GM18520 (cell line): Measurements from ENCODE around the gene OR52I1.

Experiments
- ATAC-seq: cut with Tn5 transposase; IDR thresholded peaks from one replicate; pipeline ENCODE4 v1.9.1; 2021; ENCODE audit not compliant: unreplicated experiment

The OR52I1 gene

DNA sequence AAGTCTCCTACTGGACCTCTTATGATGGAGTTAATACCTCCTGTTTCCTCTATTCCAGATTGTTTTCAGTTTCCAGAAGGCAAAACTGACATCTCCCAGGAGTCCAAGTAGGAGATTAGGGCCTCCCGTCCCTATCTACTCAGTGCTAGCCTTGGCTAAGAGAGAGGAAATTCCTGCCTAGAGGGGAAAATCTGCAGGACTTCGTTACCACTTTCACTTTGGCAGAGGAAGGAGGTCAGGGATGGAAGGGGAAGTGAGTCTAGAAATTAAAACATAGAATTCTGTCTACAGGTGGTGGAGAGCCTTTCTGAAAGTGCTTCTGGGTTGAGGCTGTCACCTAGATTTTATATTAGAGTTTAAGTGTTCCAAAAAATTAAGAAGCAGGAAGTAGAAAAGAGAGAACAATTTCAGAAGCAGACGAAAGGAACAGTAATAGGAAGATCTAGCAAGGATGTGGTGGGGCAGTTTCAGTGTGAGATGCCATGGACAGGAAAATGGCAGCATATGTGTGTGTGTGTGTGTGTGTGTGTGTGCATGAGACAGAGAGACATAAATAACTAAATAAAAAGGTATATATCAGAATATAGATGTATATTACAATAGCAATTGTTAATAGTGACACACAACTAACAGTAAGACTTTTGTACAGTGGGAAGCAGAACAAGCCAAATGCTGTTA, 16.6 kb downstream of the OR52I1 start:
- ATAC-seq: no peak

DNA sequence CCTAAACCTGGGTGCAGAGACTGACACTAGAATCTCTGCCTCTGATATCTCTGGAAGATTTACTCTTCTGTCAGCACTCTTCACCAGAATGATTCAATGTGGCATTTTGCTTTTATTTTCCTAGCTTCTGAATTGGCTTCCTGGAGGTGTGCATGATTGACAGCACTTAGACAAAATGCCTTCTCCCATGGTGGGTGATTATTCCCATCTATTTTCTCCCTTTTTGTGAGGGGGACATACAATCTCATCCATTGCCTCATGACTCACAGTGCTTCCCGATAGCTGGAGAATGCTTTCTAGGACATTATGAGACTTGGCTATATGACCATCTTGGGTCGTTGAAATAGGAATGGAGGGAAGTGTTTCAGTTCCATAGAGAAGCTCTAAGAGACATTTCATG, 18.1 kb downstream of the OR52I1 start:
- ATAC-seq: no peak

DNA sequence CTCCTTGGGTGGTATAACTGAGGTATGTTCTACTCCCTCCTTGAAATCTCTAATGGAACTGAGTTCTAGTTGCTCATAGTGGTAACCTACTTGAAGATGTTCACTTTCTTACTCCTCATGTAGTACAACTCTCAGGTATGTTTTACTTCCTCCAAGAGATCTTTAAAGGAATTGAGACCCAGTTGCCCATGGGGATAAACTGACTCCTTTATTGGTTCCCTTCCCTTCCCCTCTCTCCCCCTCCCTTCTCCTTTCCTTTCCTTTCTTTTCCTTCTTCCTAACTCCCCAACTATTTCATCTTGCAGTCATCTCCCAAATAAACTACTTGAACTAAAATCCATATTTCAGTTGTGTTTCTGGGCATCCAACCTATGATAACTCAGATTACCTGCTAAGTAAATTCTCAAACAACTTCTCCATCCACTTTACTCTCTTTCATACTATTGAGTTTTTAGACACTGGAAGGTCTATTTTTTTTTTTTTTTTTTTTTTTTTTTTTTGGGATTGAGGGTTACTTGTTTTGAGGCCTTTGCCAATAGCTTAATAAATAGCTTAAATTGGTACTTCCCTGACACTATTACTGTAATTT, 22.1 kb downstream of the OR52I1 start:
- ATAC-seq: no peak

DNA sequence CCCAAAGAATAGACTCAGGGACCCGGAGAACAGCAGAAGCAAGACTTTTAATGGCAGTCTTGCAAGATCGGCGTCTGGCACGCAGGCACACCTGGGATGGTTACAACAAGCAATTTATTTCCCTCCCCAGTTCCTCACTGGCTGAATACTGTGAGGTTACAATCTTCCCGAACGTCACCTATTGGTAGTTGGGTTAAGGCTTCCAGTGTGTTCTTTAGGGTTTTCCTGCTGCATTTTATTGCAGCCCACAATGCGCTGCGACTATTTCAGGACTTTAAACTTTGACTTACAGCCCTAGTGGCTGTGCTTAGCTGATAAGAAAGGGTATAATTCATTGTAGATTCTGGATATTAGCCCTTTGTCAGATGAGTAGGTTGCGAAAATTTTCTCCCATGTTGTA, 25.7 kb downstream of the OR52I1 start:
- no peak for ATAC-seq

DNA sequence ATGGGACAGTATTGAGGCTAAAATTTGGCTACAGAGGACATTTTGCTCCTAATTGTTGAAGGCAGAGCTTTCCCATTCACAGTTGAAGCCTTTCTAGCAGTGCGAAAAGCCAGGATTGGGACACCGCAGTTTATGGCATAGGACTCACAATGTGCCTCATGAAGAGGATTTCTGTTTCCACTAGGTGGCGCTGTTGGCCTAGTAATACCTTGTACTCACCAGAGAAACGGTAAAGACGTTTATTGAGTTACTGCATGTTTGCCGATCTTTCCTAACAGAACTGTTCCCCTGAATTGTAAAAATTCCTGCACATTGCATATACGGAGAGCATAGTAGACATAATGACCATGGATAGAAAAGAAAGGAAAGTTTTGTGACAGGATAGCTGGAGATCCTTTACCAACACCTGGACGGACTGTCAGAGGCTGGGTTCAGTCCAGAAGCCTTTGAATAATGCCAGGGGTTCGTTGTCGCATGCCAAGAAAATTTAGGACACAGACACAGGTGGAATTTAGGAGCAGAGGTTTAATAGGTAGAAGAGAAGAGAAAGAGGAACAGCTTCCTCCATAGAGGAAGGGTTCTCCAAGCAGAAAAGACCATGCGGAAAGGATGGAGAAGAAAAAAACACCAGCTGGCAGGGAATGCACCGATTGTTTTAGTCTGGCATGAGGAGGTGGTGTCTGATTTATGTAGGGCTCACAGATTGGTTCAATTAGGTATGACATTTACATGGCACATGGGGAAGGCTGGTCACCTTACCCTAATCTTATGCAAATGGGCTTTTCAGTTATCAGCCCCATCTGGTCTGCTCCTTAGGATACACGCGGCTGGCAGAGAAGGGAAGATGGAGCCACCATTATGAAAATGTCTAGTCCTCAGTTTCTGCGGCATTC, 32.6 kb downstream of the OR52I1 start:
- ATAC-seq: no peak

DNA sequence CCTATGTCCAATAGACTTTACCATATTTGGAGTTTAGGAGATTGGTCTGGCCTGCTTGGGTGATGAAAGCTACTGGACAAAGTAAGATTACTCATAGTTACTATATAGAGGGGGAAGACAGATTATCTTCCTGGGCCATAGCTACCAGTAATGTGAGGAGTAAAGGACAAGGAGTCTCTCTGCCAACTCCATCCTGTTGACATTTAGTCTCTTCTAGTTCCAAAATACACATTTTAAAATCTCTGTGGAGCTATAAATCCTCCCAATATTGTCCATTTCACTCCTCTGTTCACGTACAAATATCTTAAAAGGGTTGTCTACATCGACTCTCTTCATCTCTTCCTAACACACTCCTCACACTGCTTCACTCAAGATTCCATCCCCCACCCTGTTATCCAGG, 42.3 kb downstream of the OR52I1 start:
- ATAC-seq: no peak

DNA sequence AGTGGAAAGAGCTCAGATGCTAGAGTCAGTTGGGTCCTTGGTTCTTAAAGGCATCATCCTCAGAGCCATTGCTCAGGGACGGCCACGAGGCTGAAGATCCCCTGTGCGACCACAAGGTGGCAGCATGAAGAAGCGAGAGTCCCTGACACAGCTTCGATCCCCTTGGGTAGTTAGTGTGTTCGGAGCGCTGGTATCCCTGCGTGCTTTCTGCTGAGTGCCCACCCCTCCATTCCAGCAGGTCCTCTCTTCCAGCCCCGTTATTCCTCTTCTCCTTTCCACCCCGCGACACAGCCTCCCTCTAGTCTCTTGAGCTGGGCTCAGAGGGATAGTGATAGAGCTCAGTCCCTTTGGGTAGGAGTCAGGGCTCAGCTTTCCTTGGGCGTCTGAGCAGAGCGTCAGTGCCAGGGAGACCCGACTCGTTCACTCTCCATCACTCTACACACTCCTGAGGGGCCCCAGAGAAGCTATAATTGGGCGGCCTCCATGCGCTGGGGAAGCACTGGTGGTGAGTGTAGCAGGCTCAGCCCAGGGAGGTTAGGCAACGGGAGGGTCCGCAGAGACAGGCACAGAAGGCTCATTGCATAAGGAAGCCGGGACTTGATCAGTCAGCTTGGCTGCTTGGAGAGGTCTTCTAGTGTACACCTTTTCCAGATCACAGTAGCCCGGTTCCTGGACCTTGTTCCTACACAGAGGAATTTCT, 43.3 kb downstream of the OR52I1 start, which contains the start of gene OR51D1:
TSS of gene OR51D1 (plus strand) at position 516 of the 700 bp plus-strand sequence. CDS start 2,314 bp downstream, outside the sequence.
- ATAC-seq: peak; percentile 80

DNA sequence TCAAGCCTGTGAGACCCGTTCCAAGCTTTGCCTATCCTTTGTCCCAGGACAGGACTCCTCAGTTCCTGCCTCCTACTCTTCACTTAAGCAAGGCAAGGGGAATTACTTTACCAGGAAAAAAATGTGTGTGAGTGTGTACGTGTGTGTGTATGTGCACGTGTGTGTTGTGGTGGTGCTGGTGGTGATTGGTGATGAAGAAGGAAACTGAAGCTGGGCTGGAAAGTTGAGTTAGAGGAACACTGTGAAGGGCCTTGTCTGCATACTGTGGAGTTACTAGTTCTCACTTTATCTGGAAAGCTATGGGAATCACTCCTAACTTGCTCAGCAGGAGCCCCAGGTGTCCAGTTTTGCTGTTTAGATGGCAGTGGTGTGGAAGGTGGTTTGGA, 43.8 kb downstream of the OR52I1 start:
- no peak for ATAC-seq

DNA sequence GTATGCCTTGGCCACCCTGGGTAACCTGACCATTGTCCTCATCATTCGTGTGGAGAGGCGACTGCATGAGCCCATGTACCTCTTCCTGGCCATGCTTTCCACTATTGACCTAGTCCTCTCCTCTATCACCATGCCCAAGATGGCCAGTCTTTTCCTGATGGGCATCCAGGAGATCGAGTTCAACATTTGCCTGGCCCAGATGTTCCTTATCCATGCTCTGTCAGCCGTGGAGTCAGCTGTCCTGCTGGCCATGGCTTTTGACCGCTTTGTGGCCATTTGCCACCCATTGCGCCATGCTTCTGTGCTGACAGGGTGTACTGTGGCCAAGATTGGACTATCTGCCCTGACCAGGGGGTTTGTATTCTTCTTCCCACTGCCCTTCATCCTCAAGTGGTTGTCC, 46.1 kb downstream of the OR52I1 start:
- no peak for ATAC-seq

DNA sequence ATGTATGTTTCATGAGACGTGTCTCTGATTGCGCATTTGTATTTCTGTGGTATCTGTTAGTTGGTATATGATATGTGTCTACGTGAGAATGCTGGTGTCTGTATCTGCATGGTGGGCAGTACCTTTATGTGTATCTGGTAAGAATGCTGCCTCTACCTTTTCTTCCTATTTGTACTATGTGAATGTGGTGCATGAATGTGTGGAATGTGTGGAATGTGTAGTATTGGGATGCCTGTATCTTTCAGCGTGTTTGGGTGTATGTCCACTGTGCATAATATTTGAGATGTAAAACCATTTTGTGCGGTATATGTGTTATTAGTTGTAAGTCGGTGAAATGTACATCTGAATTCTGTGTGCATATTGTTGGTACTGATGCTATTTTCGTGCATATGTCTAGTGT, 47.7 kb downstream of the OR52I1 start:
- ATAC-seq: no peak

DNA sequence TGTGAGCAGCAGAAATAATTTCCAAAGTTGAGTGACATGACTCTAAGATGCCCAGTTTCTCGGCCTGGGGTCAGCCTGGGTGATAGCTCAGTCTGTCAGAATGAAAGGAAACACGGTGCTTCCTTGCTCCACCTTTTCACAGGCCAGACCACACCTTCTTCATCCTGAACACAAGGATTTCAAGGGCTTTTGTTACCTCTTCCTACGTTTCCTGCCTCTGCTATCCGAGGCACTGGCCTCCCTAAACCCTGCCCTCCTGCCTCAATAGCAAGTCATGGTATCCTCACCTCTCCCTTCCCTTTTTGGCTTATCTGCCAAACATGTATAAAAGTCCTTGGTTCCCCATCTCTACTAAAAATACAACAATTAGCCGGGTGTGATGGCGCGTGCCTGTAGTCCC, 48.2 kb downstream of the OR52I1 start:
- no peak for ATAC-seq

DNA sequence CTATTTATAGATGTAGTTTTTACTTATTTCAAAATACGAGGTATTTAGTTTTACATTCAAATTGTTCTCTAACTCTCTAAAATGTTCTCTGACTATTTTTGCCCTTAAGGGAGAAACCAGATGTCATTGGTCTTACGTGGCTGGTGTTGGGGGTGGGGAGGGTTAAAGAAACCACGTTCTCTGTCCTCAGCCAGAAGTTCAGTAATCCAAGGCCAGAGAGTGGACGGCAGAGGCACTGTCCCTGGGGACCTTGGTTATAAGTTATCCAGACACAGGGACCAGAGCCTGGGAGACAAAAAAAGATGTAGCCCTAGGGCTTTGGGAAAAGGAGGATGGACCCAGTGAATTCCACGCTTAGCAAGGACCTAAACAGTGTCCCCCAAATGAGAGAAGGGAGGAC, 49.2 kb downstream of the OR52I1 start:
- ATAC-seq: no peak

DNA sequence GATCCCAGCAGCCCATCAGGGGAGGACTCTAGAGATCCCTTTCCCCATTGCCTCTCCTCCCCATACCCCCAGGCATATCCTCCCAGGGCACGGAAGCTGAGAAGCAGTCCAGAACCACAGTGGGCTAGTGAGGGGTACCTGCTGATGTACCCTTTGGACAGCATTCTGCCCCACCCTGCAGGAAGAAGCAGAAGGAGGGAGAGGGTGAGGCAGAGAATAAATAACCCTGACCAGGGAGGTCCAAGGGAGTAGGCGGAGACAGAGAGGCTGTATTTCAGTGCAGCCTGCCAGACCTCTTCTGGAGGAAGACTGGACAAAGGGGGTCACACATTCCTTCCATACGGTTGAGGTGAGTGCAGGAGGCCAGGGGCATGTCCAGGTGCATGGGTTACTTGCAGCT, 49.8 kb downstream of the OR52I1 start, which contains the start of gene OR51E1:
TSS of gene OR51E1 (plus strand) at position 301 of the 400 bp plus-strand sequence. CDS start 8,545 bp downstream, outside the sequence.
- no peak for ATAC-seq

DNA sequence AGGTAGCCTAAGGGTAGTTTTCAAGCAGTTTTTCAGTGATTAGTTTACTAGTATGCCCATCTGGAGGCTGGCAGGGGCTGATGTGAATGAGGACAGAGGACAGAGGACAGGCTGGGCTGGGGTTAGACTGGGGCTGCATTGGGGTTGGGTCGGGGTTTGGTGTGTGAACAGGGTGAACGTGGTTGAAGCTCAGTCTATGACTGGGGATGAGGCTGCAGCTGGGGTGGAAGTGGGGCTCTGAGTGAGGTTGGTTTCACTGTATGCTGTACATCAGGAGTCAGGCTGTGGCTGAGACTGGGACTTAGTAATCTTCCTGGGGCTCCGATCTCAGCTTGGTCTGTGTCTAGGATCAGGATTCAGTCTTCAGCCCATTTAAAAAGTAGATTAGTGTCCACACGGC, 50.4 kb downstream of the OR52I1 start:
- ATAC-seq: no peak
